ENCODE measurements around the gene ZSWIM1. TPM values are rescaled to one million over a fixed set of nuclear protein-coding genes. Genes with fewer than 3 reads are reported as not detected.

ZSWIM1 gene
- total and polyA plus RNA-seq, 7 donors = 3.6 to 9.4 (median 6.5) TPM

DNA sequence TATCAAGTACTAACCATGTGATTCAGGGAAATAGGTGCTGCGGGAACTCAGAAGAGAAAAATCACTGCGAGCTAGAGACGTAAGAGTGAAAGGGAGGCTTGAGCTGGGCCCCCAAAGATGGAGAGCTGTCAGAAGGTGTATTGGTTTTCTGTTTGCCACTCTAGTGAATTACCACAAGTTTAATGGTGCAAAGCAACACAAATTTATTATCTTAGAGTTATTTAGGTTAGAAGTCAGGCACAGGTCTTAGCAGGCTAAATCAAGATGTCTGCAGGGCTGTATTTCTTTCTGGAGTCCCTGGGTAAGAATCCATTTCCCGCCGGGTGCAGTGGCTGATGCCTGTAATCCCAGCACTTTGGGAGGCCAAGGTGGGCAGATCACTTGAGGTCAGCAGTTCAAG, 21.1 kb upstream of the ZSWIM1 start:
- DNase-seq = no peak
- Histone ChIP-seq H3K9me3 (no peaks in the 10 kb centered on the region), H3K27me3 (no peaks in the 10 kb centered on the region), H3K27ac (no peak overlapping the region), H3K36me3 (no peaks in the 10 kb centered on the region), H3K4me1 (peaks cover 0 to 37% (median 31%) of the 10 kb centered on the region in 4 donors), H3K4me3 (no peak overlapping the region)
- WGBS, 2 donors = 95 to 97% methylated on average over 5 of the region's 5 CpGs
- intact Hi-C loops (cut with DNase I) = no loop called here
- no peak for TF ChIP-seq POLR2A (IDR thresholded peaks at IDR 0.05)
- TF ChIP-seq EP300 (IDR thresholded peaks at IDR 0.05) = no peak
- no peak for TF ChIP-seq POLR2AphosphoS5 (IDR thresholded peaks at IDR 0.05)
- TF ChIP-seq, protein P1, sequence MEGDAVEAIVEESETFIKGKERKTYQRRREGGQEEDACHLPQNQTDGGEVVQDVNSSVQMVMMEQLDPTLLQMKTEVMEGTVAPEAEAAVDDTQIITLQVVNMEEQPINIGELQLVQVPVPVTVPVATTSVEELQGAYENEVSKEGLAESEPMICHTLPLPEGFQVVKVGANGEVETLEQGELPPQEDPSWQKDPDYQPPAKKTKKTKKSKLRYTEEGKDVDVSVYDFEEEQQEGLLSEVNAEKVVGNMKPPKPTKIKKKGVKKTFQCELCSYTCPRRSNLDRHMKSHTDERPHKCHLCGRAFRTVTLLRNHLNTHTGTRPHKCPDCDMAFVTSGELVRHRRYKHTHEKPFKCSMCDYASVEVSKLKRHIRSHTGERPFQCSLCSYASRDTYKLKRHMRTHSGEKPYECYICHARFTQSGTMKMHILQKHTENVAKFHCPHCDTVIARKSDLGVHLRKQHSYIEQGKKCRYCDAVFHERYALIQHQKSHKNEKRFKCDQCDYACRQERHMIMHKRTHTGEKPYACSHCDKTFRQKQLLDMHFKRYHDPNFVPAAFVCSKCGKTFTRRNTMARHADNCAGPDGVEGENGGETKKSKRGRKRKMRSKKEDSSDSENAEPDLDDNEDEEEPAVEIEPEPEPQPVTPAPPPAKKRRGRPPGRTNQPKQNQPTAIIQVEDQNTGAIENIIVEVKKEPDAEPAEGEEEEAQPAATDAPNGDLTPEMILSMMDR (IDR thresholded peaks at IDR 0.05) = no peak

DNA sequence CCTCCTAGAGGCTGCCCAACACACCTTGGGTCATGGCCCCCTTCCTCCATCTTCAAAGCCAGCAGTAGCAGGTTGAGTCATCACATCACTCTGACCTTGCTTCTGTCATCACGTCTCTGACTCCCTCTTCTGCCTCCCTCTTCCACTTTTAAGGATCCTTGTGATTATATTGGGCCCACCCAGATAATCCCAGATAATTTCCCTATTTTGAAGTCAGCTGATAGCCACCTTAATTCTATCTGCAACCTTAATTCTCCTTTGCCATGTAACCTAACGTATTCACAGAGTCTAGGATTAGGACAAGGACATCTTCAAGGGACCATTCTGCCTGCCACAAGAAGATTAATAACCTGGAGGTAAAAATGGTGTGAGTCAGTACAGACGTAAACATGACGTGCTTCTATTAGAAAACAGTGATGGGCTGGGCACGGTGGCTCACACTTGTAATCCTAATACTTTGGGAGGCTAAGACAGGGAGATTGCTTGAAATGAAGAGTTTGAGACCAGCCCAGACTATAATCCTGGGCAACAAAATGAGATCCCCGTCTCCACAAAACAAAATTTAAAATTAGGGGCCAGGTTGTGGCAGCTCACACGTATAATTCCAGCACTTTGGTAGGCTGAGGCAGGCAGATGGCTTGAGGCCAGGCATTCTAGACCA, 20.3 kb upstream of the ZSWIM1 start:
- H3K4me3 ChIP-seq = no peak overlapping the region
- 62 to 77% methylated on average over 7 of the region's 7 CpGs for WGBS, 2 donors
- TF ChIP-seq, protein P1 (IDR thresholded peaks at IDR 0.05) = no peak
- TF ChIP-seq EP300 (IDR thresholded peaks at IDR 0.05) = no peak
- no peak for TF ChIP-seq POLR2A (IDR thresholded peaks at IDR 0.05)
- TF ChIP-seq POLR2AphosphoS5 (IDR thresholded peaks at IDR 0.05) = no peak
- no peaks in the 10 kb centered on the region for H3K9me3 ChIP-seq
- no peak overlapping the region for H3K27ac ChIP-seq
- no peaks in the 10 kb centered on the region for H3K36me3 ChIP-seq
- H3K4me1 ChIP-seq = peaks cover 0 to 29% (median 23%) of the 10 kb centered on the region in 4 donors
- no peaks in the 10 kb centered on the region for H3K27me3 ChIP-seq
- DNase-seq = peak; percentile 3
- intact Hi-C loops (cut with DNase I) = no loop called here

DNA sequence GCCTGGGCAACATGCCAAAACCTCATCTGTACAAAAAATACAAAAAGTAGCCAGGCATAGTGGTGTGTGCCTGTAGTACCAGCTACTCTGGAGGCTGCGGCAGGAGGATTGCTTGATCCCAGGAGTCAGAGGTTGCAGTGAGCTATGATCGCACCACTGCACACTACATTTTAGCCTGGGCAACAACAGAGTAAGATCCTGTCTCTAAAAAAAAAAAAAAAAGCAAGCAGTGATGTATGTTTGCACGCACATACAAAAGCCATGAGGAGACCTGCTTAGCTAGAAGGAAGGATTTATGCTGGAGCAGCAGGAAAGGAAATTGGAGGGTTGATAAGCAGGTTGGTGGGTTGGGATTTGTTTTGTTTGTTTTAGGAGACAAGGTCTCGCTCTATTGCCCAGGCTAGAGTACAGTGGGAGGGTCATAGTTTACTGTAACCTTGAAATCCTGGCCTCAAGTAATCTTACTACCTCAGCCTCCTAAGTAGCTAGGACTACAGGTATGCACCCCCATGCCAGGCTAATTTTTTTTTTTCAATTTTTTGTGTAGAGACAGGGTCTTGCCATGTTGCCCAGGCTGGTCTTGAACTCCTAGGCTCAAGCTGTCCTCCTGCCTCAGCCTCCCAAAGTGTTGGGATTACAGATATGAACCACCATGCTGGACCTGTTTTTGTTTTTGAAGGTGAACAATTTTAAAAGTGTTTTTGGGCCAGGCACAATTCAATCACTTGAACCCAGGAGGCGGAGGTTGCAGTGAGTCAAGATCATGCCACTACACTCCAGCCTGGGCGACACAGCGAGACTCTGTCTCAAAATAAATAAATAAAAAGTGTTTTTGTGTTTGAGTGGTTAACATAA, 19.6 kb upstream of the ZSWIM1 start:
- no peak overlapping the region for H3K27ac ChIP-seq
- TF ChIP-seq, protein P1 (IDR thresholded peaks at IDR 0.05) = no peak
- no peak for TF ChIP-seq POLR2A (IDR thresholded peaks at IDR 0.05)
- no peak for TF ChIP-seq POLR2AphosphoS5 (IDR thresholded peaks at IDR 0.05)
- no peak for TF ChIP-seq EP300 (IDR thresholded peaks at IDR 0.05)
- intact Hi-C loops (cut with DNase I) = no loop called here
- H3K36me3 ChIP-seq = no peaks in the 10 kb centered on the region
- no peaks in the 10 kb centered on the region for H3K9me3 ChIP-seq
- no peak overlapping the region for H3K4me3 ChIP-seq
- 70 to 88% methylated on average over 7 of the region's 7 CpGs for WGBS, 2 donors
- H3K4me1 ChIP-seq = peaks cover 0 to 21% (median 15%) of the 10 kb centered on the region in 4 donors
- H3K27me3 ChIP-seq = no peaks in the 10 kb centered on the region
- DNase-seq = no peak

DNA sequence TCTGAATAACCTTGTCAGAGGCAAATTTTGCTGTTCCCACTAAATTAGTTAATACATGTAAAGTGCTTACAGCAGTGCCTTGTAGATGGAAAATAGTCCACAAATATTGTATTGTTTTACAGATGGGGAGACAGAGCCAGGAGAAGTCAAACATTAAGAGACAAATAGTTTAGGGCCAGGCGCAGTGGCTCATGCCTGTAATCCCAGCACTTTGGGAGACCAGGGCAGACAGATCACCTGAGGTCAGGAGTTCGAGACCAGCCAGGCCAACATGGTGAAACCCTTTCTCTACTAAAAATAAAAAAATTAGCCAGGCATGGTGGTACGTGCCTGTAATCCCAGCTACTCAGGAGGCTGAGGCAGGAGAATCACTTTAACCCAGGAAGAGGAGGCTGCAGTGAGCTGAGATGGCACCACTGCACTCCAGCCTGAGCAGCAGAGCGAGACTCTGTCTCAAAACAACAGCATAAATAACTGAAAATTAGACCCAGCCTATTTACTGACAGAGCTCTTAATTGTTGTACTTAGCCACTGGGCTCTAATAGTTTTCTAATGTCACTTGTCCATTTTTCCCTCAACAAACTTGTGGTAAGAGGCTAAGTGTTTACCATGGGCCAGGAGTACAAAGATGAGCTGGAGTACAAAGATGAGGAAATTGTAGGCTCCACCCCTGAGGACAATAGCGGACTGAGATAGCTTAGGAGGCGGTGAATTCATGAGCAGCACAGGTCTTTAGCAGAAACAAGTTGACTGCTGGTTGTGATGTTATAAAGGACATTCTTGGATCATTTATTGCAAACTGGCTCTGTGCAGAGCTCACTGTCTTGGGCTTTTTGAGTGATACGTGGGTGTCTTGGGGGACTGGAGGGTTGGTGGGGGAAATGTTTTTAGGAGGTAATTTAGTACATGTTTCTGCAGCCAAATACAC, 17.2 kb upstream of the ZSWIM1 start:
- no peak for TF ChIP-seq POLR2AphosphoS5 (IDR thresholded peaks at IDR 0.05)
- no peak for TF ChIP-seq EP300 (IDR thresholded peaks at IDR 0.05)
- TF ChIP-seq, protein P1 (IDR thresholded peaks at IDR 0.05) = no peak
- no peak for TF ChIP-seq POLR2A (IDR thresholded peaks at IDR 0.05)

More for the DNA sequence above, 17.2 kb upstream of the ZSWIM1 start:
- Histone ChIP-seq H3K27me3 (no peaks in the 10 kb centered on the region), H3K4me3 (no peak overlapping the region), H3K36me3 (no peaks in the 10 kb centered on the region), H3K9me3 (no peaks in the 10 kb centered on the region), H3K27ac (no peak overlapping the region), H3K4me1 (peaks cover 0 to 18% (median 8%) of the 10 kb centered on the region in 4 donors)
- 65 to 87% methylated on average over 7 of the region's 7 CpGs for whole genome bisulfite sequencing, 2 donors
- DNase-seq = no peak
- intact Hi-C loops (cut with DNase I) = no loop called here

Data from sigmoid colon (tissue), 7 donors.